ENCODE measurements around the gene ITGAX. TPM values are rescaled to one million over a fixed set of nuclear protein-coding genes. Genes with fewer than 3 reads are reported as not detected.
A peak's percentile ranks its signal among the peaks of the same experiment; 100 is the strongest.

The ITGAX gene
- total RNA-seq, 1 experiment from 2014 or later, result 1.9 TPM

GRCh38 chr16:31404353-31405064, 49.5 kb downstream of the ITGAX start:
- H2AFZ ChIP-seq (ENCODE audit: low read depth, low read length, poor library complexity, severe bottlenecking), result no peak overlapping the region
- ATAC-seq, result peak; percentile 99
- H3K9me2 ChIP-seq (ENCODE audit: insufficient read depth), result no peaks in the 10 kb centered on the region
- TF ChIP-seq POLR2AphosphoS5 (IDR thresholded peaks at IDR 0.05; ENCODE audit: low read depth, low read length), result peak; percentile 97
- TF ChIP-seq ELF1 (IDR thresholded peaks at IDR 0.05; ENCODE audit: borderline replicate concordance, low read depth), result no peak
- no peak for TF ChIP-seq REST (IDR thresholded peaks at IDR 0.05; ENCODE audit: low read depth)
- TF ChIP-seq YY1 (IDR thresholded peaks at IDR 0.05; ENCODE audit: extremely low read depth, insufficient replicate concordance, low read depth, low read length), result peak; percentile 9
- TF ChIP-seq, protein P1, sequence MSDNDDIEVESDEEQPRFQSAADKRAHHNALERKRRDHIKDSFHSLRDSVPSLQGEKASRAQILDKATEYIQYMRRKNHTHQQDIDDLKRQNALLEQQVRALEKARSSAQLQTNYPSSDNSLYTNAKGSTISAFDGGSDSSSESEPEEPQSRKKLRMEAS (IDR thresholded peaks at IDR 0.05), result peak; percentile 31; the same call in 1 of the 2 replicates
- TF ChIP-seq POLR2A (IDR thresholded peaks at IDR 0.05; ENCODE audit: borderline replicate concordance, extremely low read depth, insufficient read depth, insufficient read length), result peak; percentile 93
- TF ChIP-seq TCF7L2 (IDR thresholded peaks at IDR 0.05; ENCODE audit: borderline replicate concordance, extremely low read depth, insufficient read depth, insufficient read length), result no peak
- TF ChIP-seq SP1 (IDR thresholded peaks at IDR 0.05; ENCODE audit: low read depth), result peak; percentile 55
- TF ChIP-seq ZFX (IDR thresholded peaks at IDR 0.05), result peak; percentile 56; the same call in 1 of the 2 replicates
- TF ChIP-seq EZH2phosphoT487 (IDR thresholded peaks at IDR 0.05; ENCODE audit: borderline replicate concordance), result no peak
- H3K27ac ChIP-seq (ENCODE audit: low read depth, low read length), result peak overlapping the region; percentile 69
- no peaks in the 10 kb centered on the region for H4K20me1 ChIP-seq (ENCODE audit: insufficient read depth)
- peaks cover 0 to 7% of the 10 kb centered on the region in 2 experiments; a peak in 1 of 4 replicates for H3K9me3 ChIP-seq (ENCODE audit: control insufficient read depth in 1 of 2, insufficient read depth in 1 of 2, low read depth in 1 of 2, low read length in 2 of 2)
- peaks cover 36% of the 10 kb centered on the region for H3K79me2 ChIP-seq (ENCODE audit: insufficient read depth, low read length)
- H3K36me3 ChIP-seq (ENCODE audit: control insufficient read depth in 1 of 2, insufficient read depth in 2 of 2, low read length in 2 of 2), result peaks cover 0 to 8% of the 10 kb centered on the region in 2 experiments; a peak in 1 of 4 replicates
- H3K4me2 ChIP-seq (ENCODE audit: low read length), result peak overlapping the region; percentile 88
- CTCF ChIA-PET, result no interaction called here
- no TSS peak for BruUV-seq (replicated peaks)
- peak overlapping the region; percentile 78 to 97 for H3K4me3 ChIP-seq (replicated peaks in 1 of 2; ENCODE audit: low read depth in 1 of 2, low read length in 2 of 2)
- POLR2A ChIA-PET, result no interaction called here
- H3K9ac ChIP-seq (ENCODE audit: low read length), result peak overlapping the region; percentile 83
- no peaks in the 10 kb centered on the region for H3K27me3 ChIP-seq (ENCODE audit: insufficient read depth, low read length)
- DNase-seq (ENCODE audit: low read depth, low spot score), result peak; percentile 67
- peaks cover 9 to 22% of the 10 kb centered on the region in 2 experiments for H3K4me1 ChIP-seq (ENCODE audit: control insufficient read depth in 1 of 2, insufficient read depth in 2 of 2, low read length in 2 of 2)
- RAD21 ChIA-PET (ENCODE audit: low non-redundant PET in 1 of 2, low total read pairs in 2 of 2, uncharacterized antibody in 2 of 2, unreplicated experiment in 2 of 2), result no interaction called here
- intact Hi-C loops (cut with micrococcal nuclease), result no loop called here
